Psoas muscle (tissue), 8 donors: ENCODE data around the gene RXFP1. TPM values are rescaled to one million over a fixed set of nuclear protein-coding genes. Genes with fewer than 3 reads are reported as not detected.

ENCODE experiments used
- ATAC-seq, 4 donors: fragments of 200-7000 bp; cut with Tn5 transposase; one replicate each; pipeline ENCODE4 v1.9.1; 2020; ENCODE audit warnings: moderate library complexity in 3 of 4, mild to moderate bottlenecking in 2 of 4
- DNase-seq, 2 donors: peaks; one replicate each; pipeline ENCODE4 v3.0.0-alpha.2; 2020
- H3K27ac ChIP-seq: fragments of 200-600 bp; one replicate; pipeline ENCODE4 v1.8.0; 2022
- H3K27me3 ChIP-seq, 3 donors: fragments of 200-600 bp in 1 of 3; one replicate each; pipeline versions ENCODE4 v1.6.1 to v1.8.0; 2013 to 2022; ENCODE audit warnings: low read length in 2 of 3, mild to moderate bottlenecking in 2 of 3, moderate library complexity in 1 of 3; ENCODE audit not compliant: insufficient read depth in 3 of 3
- H3K36me3 ChIP-seq, 2 donors: fragments of 200-600 bp in 1 of 2; one replicate each; pipeline versions ENCODE4 v1.6.1 to v1.8.0; 2013 to 2022; ENCODE audit warnings: low read depth in 1 of 2, mild to moderate bottlenecking in 1 of 2, moderate library complexity in 1 of 2; ENCODE audit not compliant: insufficient read depth in 1 of 2
- H3K4me1 ChIP-seq: fragments of 200-600 bp; one replicate; pipeline ENCODE4 v1.8.0; 2022
- H3K4me3 ChIP-seq: fragments of 200-600 bp; one replicate; pipeline ENCODE4 v1.8.0; 2022; ENCODE audit warnings: mild to moderate bottlenecking
- H3K9me3 ChIP-seq: fragments of 200-600 bp; one replicate; pipeline ENCODE4 v1.8.0; 2022
- WGBS, 3 donors: extraction: QIAGEN DNeasy Blood & Tissue Kit; methylation state at CpG; one replicate each; pipeline versions ENCODE4 v1.1.6 to v1.1.7; 2013; 5-methylcytosine and 5-hydroxymethylcytosine counted together
- intact Hi-C, 2 donors: fragments of 100-400 bp; cut with DNase I; formaldehyde crosslinking; loops; one replicate each; pipeline versions ENCODE4 v1.11.0 to v1.14.2; 2022
- polyA plus RNA-seq, 3 donors: library from polyadenylated mRNA; stranded (reverse); fragments of 200-250 nt; gene quantifications; one replicate each; pipeline ENCODE4 v1.2.3, GENCODE V29; 2013
- total RNA-seq, 4 donors: library from RNA; stranded (reverse); fragmentation: NEBNext Ultra II Directional in 2 of 4; extraction: Animal tissue kit (Norgen Biotek cat#: 25700) in 2 of 4; gene quantifications; one replicate each; pipeline versions ENCODE4 v1.2.1 to v1.2.4, GENCODE V29; 2021 to 2023
- TF ChIP-seq, protein P1 (sequence below): fragments of 200-600 bp; IDR thresholded peaks from one replicate; pipeline ENCODE4 v1.8.0; 2022; ENCODE audit warnings: antibody characterized with exemption
- donor health status: healthy with polysubstance abuse.
- donor health status: DM: no; HTN: no; CAD: no; lungs with moderate emphysema.
- donor health status: Bipolar disorder and iron deficiency.
- donor health status: healthy.
- donor health status: DM: yes; HTN: yes; CAD: no.
- donor health status: DM: no; HTN: no; CAD: no.
- donor health status: DM: no; HTN: no; CAD: no.
- donor health status: DM: yes; HTN: yes; CAD: no.

RXFP1 gene
- total and polyA plus RNA-seq, 7 donors: 0.01 TPM; not detected in 6

DNA sequence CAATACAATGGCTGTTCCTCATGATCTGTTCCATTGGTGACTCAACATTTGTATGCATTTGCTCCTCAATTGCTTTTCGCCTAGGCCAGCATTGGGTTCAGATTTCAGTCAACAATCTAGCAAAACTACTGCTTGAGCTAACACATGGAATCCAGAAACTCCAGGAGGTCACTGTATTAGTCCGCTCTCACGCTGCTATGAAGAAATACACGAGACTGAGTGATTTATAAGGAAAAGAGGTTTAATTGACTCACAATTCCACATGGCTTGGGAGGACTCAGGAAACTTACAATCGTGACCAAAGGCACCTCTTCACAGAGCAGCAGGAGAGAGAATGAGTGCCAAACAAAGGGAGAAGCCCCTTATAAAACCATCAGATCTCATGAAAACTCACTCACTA is 67.1 kb downstream of the RXFP1 start:
- Histone ChIP-seq H3K36me3 (no peaks in the 10 kb centered on the region), H3K4me1 (no peaks in the 10 kb centered on the region), H3K9me3 (no peaks in the 10 kb centered on the region), H3K27ac (no peak overlapping the region), H3K4me3 (no peak overlapping the region), H3K27me3 (no peaks in the 10 kb centered on the region)
- intact Hi-C loops: no loop called here
- TF ChIP-seq, protein P1, sequence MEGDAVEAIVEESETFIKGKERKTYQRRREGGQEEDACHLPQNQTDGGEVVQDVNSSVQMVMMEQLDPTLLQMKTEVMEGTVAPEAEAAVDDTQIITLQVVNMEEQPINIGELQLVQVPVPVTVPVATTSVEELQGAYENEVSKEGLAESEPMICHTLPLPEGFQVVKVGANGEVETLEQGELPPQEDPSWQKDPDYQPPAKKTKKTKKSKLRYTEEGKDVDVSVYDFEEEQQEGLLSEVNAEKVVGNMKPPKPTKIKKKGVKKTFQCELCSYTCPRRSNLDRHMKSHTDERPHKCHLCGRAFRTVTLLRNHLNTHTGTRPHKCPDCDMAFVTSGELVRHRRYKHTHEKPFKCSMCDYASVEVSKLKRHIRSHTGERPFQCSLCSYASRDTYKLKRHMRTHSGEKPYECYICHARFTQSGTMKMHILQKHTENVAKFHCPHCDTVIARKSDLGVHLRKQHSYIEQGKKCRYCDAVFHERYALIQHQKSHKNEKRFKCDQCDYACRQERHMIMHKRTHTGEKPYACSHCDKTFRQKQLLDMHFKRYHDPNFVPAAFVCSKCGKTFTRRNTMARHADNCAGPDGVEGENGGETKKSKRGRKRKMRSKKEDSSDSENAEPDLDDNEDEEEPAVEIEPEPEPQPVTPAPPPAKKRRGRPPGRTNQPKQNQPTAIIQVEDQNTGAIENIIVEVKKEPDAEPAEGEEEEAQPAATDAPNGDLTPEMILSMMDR: no peak
- no peak for ATAC-seq
- no peak for DNase-seq
- WGBS, 3 donors: 76 to 82% (median 76%) methylated on average over 5 of the region's 5 CpGs

- H3K9me3 ChIP-seq: no peaks in the 10 kb centered on the region
- DNase-seq (no peak), ATAC-seq (no peak)
- TF ChIP-seq, protein P1: no peak
- intact Hi-C loops: no loop called here
- no peak overlapping the region for H3K27ac ChIP-seq
- H3K36me3 ChIP-seq: no peaks in the 10 kb centered on the region
- no peaks in the 10 kb centered on the region for H3K4me1 ChIP-seq
- H3K4me3 ChIP-seq: no peak overlapping the region
- H3K27me3 ChIP-seq: no peaks in the 10 kb centered on the region
- 38 to 54% (median 53%) methylated on average over 4 of the region's 4 CpGs for WGBS, 3 donors
Observed at GRCh38 chr4:158590306-158590705, 68.6 kb downstream of the RXFP1 start.

GRCh38 chr4:158590824-158591223 is 69.1 kb downstream of the RXFP1 start:
- Histone ChIP-seq H3K36me3 (no peaks in the 10 kb centered on the region), H3K9me3 (no peaks in the 10 kb centered on the region), H3K27ac (no peak overlapping the region), H3K27me3 (no peaks in the 10 kb centered on the region), H3K4me3 (no peak overlapping the region), H3K4me1 (no peaks in the 10 kb centered on the region)
- WGBS, 3 donors: 85 to 94% (median 89%) methylated on average over 3 of the region's 3 CpGs
- TF ChIP-seq, protein P1: no peak
- intact Hi-C loops: no loop called here
- DNase-seq (no peak), ATAC-seq (no peak)

- no peaks in the 10 kb centered on the region for H3K36me3 ChIP-seq
- 51 to 62% (median 53%) methylated on average over 5 of the region's 5 CpGs for WGBS, 3 donors
- DNase-seq: no peak
- no peaks in the 10 kb centered on the region for H3K9me3 ChIP-seq
- intact Hi-C loops: no loop called here
- TF ChIP-seq, protein P1: no peak
- H3K4me1 ChIP-seq: no peaks in the 10 kb centered on the region
- no peak for ATAC-seq
- peaks cover 0 to 3% (median 0%) of the 10 kb centered on the region in 3 donors for H3K27me3 ChIP-seq
- H3K27ac ChIP-seq: no peak overlapping the region
- no peak overlapping the region for H3K4me3 ChIP-seq
Observed at GRCh38 chr4:158597879-158598596, 76.4 kb downstream of the RXFP1 start.

DNA sequence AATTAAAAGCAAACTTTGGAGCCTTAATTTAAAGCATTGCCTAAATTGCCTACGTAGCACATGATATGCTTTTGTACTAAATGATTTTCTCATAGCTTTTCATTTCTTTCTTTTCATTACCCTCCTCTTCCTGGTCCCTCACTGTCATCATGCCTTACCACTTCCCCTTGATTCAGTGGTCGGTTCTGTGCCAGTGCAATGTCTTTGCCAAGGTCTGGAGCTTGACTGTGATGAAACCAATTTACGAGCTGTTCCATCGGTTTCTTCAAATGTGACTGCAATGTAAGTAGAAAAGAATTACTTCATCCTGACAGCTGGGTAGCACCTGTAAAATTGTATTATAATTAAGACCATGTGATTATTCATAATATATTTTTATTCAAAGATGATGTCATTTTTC is 77.5 kb downstream of the RXFP1 start:
- Histone ChIP-seq H3K27ac (no peak overlapping the region), H3K36me3 (no peaks in the 10 kb centered on the region), H3K27me3 (peaks cover 0 to 3% (median 0%) of the 10 kb centered on the region in 3 donors), H3K4me1 (no peaks in the 10 kb centered on the region), H3K9me3 (no peaks in the 10 kb centered on the region), H3K4me3 (no peak overlapping the region)
- ATAC-seq (no peak), DNase-seq (no peak)
- TF ChIP-seq, protein P1: no peak
- 27 to 37% (median 34%) methylated on average over 4 of the region's 4 CpGs for WGBS, 3 donors
- intact Hi-C loops: no loop called here
